WTC11 (cell line): Measurements from ENCODE around the gene LRRC27. TPM values are rescaled to one million over a fixed set of nuclear protein-coding genes. Genes with fewer than 3 reads are reported as not detected.
A peak's percentile ranks its signal among the peaks of the same experiment; 100 is the strongest.

Experiments
- ATAC-seq: fragments of 200-7000 bp; cut with Tn5 transposase; 2 replicates; pipeline ENCODE4 v1.10.0; 2021; ENCODE audit warnings: mild to moderate bottlenecking, moderate library complexity
- CTCF ChIA-PET: fragments of 300-600 bp; sonication (Branson Sonifier 250); formaldehyde crosslinking; loops from one replicate; lab custom pipeline; 2021; ENCODE audit warnings: antibody characterized with exemption; lab: Charles Lee
- POLR2A ChIA-PET: fragments of 350-600 bp; sonication (Branson Sonifier 250); formaldehyde crosslinking; loops from one replicate; lab custom pipeline; 2021; ENCODE audit warnings: antibody characterized with exemption; lab: Charles Lee
- DNase-seq: peaks from one replicate; pipeline ENCODE4 v3.0.0; 2021; ENCODE audit warnings: low spot score
- H3K27ac Mint-ChIP-seq: 2 replicates; pipeline ENCODE4 v1.8.0; 2021; ENCODE audit warnings: mixed read lengths
- H3K27me3 Mint-ChIP-seq: 2 replicates; pipeline ENCODE4 v1.8.0; 2021; ENCODE audit warnings: low read depth, mild to moderate bottlenecking, moderate library complexity, mixed read lengths
- H3K36me3 Mint-ChIP-seq: 2 replicates; pipeline ENCODE4 v1.8.0; 2021; ENCODE audit warnings: mixed read lengths
- H3K4me1 Mint-ChIP-seq: 2 replicates; pipeline ENCODE4 v1.8.0; 2022; ENCODE audit warnings: mixed read lengths
- H3K4me3 Mint-ChIP-seq: 2 replicates; pipeline ENCODE4 v1.8.0; 2021; ENCODE audit warnings: mild to moderate bottlenecking, moderate library complexity, mixed read lengths
- H3K9me3 Mint-ChIP-seq: 2 replicates; pipeline ENCODE4 v1.8.0; 2021; ENCODE audit warnings: mixed read lengths
- ATF1 ChIP-seq: sonication (generic); formaldehyde crosslinking; IDR thresholded peaks from 2 replicates; pipeline ENCODE4 v1.8.1; 2023; ENCODE audit warnings: mild to moderate bottlenecking, moderate library complexity, missing genetic modification reagents
- CREM ChIP-seq: sonication (generic); formaldehyde crosslinking; IDR thresholded peaks from 2 replicates; pipeline ENCODE4 v1.8.1; 2022; ENCODE audit warnings: mild to moderate bottlenecking, missing genetic modification reagents, moderate library complexity
- E2F4 ChIP-seq: sonication (generic); formaldehyde crosslinking; IDR thresholded peaks from 2 replicates; pipeline ENCODE4 v1.8.1; 2022; ENCODE audit warnings: low read depth, mild to moderate bottlenecking, moderate library complexity, missing genetic modification reagents, borderline replicate concordance
- ETV6 ChIP-seq: sonication (generic); formaldehyde crosslinking; IDR thresholded peaks from 2 replicates; pipeline ENCODE4 v1.8.1; 2022; ENCODE audit warnings: mild to moderate bottlenecking, missing genetic modification reagents
- HMGXB4 ChIP-seq: sonication (generic); formaldehyde crosslinking; IDR thresholded peaks from 2 replicates; pipeline ENCODE4 v1.8.1; 2023; ENCODE audit warnings: mild to moderate bottlenecking, moderate library complexity, missing genetic modification reagents
- IRF1 ChIP-seq: sonication (generic); formaldehyde crosslinking; IDR thresholded peaks from 2 replicates; pipeline ENCODE4 v1.8.0; 2023; ENCODE audit warnings: missing genetic modification reagents
- IRF2 ChIP-seq: sonication (generic); formaldehyde crosslinking; IDR thresholded peaks from 2 replicates; pipeline ENCODE4 v1.8.0; 2022; ENCODE audit warnings: low read depth, missing genetic modification reagents, borderline replicate concordance
- NFATC4 ChIP-seq: fragments of 250-450 bp; sonication (Bioruptor Pico); IDR thresholded peaks from 2 replicates; pipeline ENCODE4 v1.9.0; 2021; ENCODE audit warnings: mild to moderate bottlenecking
- NFYB ChIP-seq: sonication (generic); formaldehyde crosslinking; conservative IDR thresholded peaks from 2 replicates; pipeline ENCODE4 v1.8.0; 2022; ENCODE audit warnings: low read depth, missing genetic modification reagents
- RELA ChIP-seq: sonication (generic); formaldehyde crosslinking; IDR thresholded peaks from 2 replicates; pipeline ENCODE4 v1.8.1; 2022; ENCODE audit warnings: missing genetic modification reagents, mild to moderate bottlenecking, borderline replicate concordance
- STAT6 ChIP-seq: sonication (generic); formaldehyde crosslinking; conservative IDR thresholded peaks from 2 replicates; pipeline ENCODE4 v1.8.1; 2023; ENCODE audit warnings: mild to moderate bottlenecking, low read depth, missing genetic modification reagents, moderate library complexity
- ZNF138 ChIP-seq: sonication (generic); formaldehyde crosslinking; conservative IDR thresholded peaks from 2 replicates; pipeline ENCODE4 v1.8.1; 2022; ENCODE audit warnings: mild to moderate bottlenecking, moderate library complexity, missing genetic modification reagents
- ZNF263 ChIP-seq: sonication (generic); formaldehyde crosslinking; IDR thresholded peaks from 2 replicates; pipeline ENCODE4 v1.8.1; 2022; ENCODE audit warnings: low read depth, mild to moderate bottlenecking, moderate library complexity, missing genetic modification reagents
- ZNF416 ChIP-seq: fragments of 250-450 bp; sonication (Bioruptor Pico); IDR thresholded peaks from 2 replicates; pipeline ENCODE4 v1.9.0; 2021; ENCODE audit warnings: mild to moderate bottlenecking, inconsistent platforms
- ZNF671 ChIP-seq: fragments of 250-450 bp; sonication (Bioruptor Pico); IDR thresholded peaks from 2 replicates; pipeline ENCODE4 v1.8.0; 2021; ENCODE audit warnings: mild to moderate bottlenecking
- total RNA-seq: library from RNA; stranded (reverse); gene quantifications from 3 replicates; pipeline ENCODE4 v1.2.3, GENCODE V29; 2021
- TF ChIP-seq, protein P1 (sequence below): fragments of 250-450 bp; sonication (Bioruptor Pico); IDR thresholded peaks from 2 replicates; pipeline ENCODE4 v1.8.0; 2021; ENCODE audit warnings: mild to moderate bottlenecking
- TF ChIP-seq, protein P2 (sequence below): sonication (generic); formaldehyde crosslinking; IDR thresholded peaks from 2 replicates; pipeline ENCODE4 v1.8.1; 2023; ENCODE audit warnings: mild to moderate bottlenecking, missing genetic modification reagents

Gene LRRC27
- total RNA-seq, 1 experiment from 2014 or later = 4.4 TPM

DNA sequence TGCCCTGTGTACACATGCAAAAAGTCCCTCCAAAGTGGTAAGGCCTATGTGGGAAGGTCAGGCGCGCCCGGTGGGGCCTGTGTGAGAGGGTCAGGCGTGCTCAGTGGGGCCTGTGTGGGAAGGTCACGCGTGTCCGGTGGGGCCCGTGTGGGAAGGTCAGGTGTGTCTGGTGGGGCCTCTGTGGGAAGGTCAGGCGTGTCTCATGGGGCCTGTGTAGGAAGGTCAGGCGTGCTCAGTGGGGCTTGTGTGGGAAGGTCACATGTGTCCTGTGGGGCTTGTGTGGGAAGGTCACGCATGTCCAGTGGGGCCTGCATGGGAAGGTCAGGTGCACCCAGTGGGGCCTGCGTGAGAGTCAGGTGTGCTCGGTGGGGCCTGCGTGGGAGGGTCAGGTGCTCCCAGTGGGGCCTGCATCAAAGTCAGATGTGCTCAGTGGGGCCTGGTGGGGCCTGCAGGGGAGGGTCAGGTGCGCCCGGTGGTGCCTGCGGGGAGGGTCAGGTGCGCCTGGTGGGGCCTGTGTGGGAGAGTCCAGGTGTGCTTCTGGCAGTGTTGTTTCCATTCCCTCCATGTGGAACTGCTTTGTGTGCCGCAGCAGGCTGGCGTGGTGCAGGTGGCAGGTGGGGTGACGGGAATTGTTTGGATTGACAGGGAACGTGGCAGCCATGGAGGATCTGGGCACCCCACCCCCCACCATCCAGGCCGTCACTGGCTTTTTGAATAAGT lies 15.4 kb downstream of the LRRC27 start:
- POLR2A ChIA-PET = no interaction called here
- Mint-ChIP-seq H3K36me3 (no peaks in the 10 kb centered on the region), H3K27me3 (peaks cover 7% of the 10 kb centered on the region), H3K9me3 (no peaks in the 10 kb centered on the region), H3K27ac (peak overlapping the region; percentile 71; the same call in 1 of the 2 replicates), H3K4me3 (no peak overlapping the region), H3K4me1 (no peaks in the 10 kb centered on the region)
- no peak for DNase-seq
- CTCF ChIA-PET = interaction anchor here (1.2 to 2.1 kb wide), 2 partner anchors 13 to 35 kb away, joined by 3 to 14 read pairs; no protein-coding TSS in a partner anchor
- TF ChIP-seq ETV6 (CRISPR knock-in tag) (no peak), STAT6 (CRISPR knock-in tag) (no peak), ATF1 (CRISPR knock-in tag) (no peak), RELA (CRISPR knock-in tag) (no peak), ZNF263 (no peak), IRF1 (no peak), ZNF138 (CRISPR knock-in tag) (no peak), CREM (CRISPR knock-in tag) (no peak), NFATC4 (no peak), E2F4 (CRISPR knock-in tag) (no peak), IRF2 (CRISPR knock-in tag) (no peak), NFYB (CRISPR knock-in tag) (no peak), ZNF671 (CRISPR knock-in tag) (no peak), ZNF416 (CRISPR knock-in tag) (no peak), HMGXB4 (CRISPR knock-in tag) (no peak)
- TF ChIP-seq, protein P1, sequence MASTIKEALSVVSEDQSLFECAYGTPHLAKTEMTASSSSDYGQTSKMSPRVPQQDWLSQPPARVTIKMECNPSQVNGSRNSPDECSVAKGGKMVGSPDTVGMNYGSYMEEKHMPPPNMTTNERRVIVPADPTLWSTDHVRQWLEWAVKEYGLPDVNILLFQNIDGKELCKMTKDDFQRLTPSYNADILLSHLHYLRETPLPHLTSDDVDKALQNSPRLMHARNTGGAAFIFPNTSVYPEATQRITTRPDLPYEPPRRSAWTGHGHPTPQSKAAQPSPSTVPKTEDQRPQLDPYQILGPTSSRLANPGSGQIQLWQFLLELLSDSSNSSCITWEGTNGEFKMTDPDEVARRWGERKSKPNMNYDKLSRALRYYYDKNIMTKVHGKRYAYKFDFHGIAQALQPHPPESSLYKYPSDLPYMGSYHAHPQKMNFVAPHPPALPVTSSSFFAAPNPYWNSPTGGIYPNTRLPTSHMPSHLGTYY (CRISPR knock-in tag) = no peak
- TF ChIP-seq, protein P2, sequence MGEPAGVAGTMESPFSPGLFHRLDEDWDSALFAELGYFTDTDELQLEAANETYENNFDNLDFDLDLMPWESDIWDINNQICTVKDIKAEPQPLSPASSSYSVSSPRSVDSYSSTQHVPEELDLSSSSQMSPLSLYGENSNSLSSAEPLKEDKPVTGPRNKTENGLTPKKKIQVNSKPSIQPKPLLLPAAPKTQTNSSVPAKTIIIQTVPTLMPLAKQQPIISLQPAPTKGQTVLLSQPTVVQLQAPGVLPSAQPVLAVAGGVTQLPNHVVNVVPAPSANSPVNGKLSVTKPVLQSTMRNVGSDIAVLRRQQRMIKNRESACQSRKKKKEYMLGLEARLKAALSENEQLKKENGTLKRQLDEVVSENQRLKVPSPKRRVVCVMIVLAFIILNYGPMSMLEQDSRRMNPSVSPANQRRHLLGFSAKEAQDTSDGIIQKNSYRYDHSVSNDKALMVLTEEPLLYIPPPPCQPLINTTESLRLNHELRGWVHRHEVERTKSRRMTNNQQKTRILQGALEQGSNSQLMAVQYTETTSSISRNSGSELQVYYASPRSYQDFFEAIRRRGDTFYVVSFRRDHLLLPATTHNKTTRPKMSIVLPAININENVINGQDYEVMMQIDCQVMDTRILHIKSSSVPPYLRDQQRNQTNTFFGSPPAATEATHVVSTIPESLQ (CRISPR knock-in tag) = no peak
- ATAC-seq = no peak
